GM18861 (cell line): ENCODE measurements around the gene OTOG.

Source experiments
- ATAC-seq: cut with Tn5 transposase; IDR thresholded peaks from one replicate; pipeline ENCODE4 v1.9.1; 2021; ENCODE audit not compliant: unreplicated experiment

The OTOG gene

DNA sequence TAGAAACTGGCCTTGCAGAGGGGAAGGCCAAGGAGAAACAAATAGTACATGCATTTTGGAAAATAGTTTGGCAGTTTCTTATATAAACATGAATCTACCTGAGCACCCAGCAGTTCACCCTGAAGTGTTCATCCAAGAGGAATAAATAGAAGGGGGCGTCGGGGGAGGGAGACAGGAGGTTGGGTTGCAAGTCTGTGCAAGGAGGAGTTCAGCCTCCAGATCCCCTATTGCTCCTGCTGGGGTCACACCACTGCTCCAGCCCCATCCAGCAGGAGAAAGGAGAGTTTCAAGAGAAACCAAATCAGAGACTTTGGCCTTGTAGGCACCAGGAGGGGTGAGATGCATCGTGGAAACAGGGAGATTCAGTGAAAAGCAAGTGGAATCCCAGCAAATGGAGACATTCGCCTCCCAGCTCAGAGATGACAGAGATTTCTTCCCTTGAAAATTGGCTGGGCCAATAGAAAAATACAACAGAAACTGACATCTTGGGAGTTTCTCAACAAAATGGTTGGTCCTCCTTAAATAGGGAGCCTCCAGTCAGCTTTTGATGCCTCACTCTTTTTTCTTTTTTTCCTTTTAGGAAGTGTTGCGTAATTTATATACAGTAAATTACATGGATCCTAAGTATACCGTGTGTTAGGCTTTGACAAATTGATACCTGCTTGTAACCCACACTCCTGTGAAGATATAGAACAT is 34.1 kb downstream of the OTOG start:
- ATAC-seq, result no peak

DNA sequence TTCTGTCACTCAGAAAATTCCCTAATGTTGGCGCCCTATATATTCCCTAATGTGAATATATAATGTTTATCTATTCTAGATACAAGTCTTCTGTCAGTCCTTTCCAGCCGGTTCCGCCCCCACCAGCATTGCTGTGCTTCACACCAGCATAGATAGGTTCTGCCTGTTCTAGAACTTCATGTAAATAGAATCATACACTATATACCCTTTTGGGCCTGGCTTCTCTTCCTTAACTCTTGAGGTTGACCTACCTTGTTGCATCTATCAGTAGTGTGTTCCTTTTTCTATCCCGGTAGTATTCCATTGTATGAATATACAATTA is 34.6 kb downstream of the OTOG start:
- no peak for ATAC-seq

DNA sequence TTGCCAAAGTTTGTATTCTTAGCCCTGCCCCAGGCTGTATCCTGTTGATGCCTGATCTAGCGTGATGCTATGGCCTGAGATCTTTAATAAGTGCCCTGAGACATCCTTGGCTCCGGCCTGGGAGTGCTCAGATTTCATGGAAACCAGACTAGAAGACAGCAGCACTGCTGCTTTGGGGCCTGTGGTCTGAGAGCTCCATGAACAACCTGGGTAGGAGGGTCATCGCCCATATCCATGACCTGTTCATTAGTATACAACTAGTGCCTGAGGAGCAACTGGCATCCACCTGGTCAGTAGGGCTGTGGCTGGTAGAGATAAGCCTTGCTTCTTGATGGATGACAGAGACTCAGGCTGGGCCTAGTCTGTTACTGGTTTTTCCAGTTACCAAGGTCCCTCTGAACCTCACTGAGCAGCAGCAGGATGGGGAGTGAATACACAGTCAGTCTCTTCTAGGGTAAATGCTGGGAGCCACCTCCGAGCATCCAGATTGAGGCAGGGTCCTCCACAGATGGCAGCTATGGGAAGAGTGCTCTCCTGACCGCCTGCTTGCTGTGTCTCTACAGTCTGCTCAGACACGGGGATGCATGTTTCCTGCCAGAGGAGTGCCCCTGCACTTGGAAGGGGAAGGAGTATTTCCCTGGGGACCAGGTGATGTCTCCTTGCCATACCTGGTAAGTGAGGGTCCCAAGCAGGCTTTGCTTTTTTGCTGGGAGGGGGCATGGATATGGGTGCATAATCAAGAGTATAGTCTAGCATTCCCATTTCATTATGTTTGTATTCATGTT is 39.0 kb downstream of the OTOG start:
- no peak for ATAC-seq

DNA sequence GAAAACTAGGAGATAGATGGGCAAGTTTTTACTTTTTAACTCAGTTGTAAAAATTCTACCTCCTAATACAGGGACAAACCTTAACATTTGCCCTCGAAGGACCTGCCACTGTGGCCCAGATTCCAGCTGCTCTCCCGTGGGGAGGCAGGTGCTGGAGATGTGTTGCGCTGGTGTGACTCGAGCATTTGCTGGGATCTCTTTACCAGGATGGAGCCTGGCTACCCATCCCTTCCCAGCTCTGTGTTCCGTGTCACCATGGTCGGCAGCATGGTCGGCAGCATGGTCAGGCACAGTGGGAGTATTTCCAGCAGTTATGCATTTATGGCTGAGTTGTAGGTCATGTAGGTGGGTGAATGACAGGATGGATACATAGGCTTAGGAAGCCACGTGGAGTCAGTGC is 41.1 kb downstream of the OTOG start:
- no peak for ATAC-seq

DNA sequence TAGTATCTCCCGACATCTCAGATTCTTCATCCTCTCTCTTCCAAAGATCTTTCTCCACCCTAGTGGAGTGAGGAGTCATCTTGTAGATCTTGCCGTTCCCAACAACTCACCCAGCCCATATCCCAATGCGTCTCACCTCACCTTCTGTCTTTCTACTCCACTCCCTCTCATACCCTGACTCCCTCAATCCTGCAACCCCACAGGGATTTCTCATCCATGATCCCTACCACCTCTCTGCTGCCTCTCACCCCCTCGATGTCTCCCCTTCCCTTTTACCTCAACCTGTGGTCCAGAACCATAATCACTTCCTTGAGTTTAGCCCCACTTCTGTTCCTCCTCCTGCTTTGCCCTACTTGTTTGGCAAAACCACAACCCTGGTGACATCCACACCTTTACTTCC is 41.7 kb downstream of the OTOG start:
- ATAC-seq, result no peak

DNA sequence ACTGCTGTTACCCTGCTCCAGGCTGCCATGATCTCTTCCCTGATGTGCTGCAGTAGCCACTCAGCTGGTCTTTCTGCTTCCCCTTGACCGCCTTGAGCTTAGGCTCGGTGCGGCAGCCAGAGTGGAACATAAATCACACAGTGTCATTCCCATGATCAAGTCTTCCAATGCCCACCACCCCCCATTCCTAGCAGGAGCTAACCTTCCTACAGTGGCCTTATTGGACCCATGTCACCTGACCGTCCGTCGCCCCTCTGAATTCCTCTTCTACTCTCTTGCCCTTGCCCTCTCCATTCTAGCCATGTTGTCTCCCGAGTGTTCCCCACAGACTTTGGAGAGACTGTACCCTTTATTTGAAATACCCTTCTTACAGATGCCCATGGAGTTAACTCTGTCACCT is 43.4 kb downstream of the OTOG start:
- ATAC-seq, result no peak

DNA sequence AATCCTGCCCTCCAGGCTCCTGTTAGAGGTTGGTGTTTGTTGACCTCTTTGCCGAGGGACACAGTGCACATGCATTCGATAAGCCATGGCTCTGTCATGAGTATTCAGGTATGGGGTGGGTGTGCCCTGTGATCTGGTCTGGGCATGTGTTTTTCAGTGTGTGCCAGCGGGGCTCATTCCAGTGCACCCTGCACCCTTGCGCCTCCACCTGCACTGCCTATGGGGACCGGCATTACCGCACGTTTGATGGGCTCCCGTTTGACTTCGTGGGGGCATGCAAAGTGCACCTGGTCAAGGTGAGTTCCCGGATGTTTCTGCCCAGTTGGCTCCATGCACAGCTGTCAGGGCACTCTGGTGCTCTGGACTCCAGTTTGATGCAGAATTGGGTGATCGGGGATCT is 44.2 kb downstream of the OTOG start:
- no peak for ATAC-seq

DNA sequence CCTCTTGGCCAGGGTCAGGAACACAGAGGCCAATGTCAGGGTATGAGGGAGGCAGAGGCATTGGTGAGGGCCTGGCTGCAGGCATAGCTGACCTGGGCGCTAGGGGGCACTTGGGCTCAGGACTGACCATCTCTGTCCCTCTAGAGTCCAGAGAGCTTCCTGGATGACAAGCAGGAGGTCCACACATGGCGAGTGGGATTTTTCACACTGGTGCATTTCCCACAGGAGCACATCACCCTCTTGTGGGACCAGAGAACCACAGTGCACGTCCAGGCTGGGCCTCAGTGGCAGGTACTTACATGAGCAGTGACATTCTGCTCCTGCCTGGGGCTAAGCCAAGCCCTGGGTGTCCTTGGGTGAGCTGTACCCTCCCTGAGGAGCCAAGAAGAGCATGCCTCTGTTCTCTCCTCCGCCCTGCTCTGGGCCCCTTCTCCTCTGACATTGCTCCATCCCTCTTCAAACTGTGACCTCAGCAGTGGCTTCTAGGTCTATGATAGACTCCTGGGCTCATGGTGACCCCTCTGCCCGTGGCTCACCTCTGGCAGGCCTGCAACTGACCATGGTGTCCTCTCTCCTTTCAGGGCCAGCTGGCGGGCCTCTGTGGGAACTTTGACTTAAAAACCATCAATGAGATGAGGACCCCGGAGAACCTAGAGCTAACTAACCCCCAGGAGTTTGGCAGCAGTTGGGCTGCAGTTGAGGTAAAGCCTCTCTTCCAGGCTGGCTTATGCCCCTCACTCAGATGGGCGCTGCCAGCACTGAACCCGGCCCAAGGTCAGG is 46.6 kb downstream of the OTOG start:
- no peak for ATAC-seq

DNA sequence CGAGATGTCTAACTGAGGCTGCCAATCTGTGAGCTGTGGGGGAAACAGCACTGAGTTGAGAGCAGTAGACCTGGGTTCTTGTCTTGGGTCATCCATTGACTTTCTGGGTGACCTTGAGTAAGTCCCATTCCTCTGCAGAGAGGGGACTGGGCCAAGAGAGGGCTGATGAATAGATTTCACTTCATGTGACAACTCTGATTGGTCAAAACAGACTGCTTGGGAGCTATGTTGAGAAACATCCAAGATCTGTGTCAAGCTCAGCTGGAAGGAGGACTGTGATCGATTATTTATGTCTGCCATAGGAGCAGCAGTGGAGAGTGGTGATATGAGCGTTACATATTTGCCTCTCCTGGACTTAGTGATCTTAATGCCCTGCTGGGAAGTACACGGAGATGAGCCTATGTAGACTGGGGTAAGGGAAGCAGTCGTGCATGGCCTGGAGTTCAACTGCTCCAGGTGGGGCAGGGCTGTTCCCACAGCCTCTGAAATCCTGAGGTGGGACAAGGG is 47.7 kb downstream of the OTOG start:
- ATAC-seq, result no peak

DNA sequence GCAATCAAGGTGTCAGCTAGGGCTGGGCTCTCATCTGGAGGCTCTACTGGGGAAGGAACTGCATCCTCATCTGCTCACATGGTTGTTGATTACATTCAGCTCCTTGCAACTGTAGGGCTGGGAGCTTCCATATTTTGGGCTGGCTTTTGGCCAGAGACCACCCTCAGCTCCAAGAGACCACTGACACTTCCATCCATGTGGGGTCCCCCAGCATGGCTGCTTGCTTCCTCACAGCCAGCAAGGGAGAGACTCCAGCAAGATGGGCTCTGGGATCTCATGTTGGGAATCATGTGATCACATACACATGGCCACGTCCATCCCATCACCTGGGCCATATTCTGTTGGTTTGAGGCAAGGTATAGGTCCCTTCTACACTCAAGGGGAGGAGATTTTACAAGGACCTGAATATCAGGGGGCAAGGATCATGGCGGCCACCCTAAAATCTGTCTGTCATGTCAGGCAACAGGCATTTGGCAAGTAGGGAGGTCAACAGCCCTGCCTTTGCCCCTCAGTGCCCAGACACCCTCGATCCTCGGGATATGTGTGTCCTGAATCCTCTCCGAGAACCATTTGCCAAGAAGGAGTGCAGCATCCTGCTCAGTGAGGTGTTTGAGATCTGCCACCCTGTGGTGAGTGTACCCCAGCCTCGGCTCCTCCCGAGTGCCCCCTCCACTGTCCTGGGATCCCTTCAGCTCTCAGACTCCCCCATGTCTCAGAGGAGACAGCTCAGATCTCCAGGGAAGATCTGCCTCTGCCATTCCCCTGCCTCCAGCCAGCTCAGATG is 48.7 kb downstream of the OTOG start:
- no peak for ATAC-seq

DNA sequence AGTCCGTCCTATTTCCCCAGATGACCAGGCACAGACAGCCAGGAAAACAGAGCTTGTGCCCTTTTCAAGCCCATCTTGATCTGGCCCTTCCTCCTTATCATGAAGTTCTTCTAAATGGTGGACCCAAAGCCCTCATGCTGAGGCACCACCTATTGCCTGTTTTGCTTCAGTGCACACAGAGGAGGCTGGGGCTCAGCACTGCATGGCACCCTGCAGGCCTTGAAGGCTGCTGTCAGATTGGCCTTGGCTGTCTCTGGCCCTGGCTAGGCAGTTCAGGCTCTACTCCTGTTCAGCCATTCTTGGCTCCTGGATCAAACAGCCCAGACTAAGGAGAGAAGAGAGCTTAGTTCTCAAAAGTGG is 49.2 kb downstream of the OTOG start:
- ATAC-seq, result no peak

DNA sequence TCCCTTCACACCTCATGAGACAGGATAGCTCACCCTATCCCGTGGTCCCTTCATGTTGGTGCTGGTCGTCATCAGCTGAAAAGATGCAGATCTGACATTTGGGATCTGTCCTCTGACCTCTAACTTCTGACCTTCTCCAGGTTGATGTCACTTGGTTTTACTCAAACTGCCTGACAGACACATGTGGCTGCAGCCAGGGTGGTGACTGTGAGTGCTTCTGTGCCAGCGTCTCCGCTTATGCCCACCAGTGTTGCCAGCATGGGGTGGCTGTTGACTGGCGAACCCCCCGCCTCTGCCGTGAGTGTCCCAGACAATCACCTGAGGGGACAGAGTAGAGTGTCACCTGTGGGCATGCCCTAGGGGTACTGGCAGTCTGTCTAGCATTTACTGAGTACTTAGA is 49.7 kb downstream of the OTOG start:
- ATAC-seq, result no peak

DNA sequence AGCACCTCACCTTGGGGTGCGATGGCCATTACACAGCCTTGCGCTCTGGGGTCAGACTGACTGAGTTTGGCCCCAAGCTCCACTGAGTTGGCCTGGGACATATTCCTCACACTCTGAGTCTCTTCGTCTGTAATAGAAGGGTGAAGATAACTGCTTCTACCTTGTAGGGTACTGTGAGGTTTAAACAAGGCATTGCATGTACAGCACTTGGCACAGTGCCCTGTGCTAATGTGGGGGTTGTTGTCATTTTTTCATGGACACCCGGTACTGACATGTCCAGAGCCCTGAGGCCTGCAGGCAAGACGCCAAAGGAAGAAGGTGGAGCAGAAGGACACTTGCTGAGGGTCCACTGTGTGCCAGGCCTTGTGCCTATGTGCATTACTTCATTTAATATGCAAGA is 50.7 kb downstream of the OTOG start:
- ATAC-seq, result no peak

DNA sequence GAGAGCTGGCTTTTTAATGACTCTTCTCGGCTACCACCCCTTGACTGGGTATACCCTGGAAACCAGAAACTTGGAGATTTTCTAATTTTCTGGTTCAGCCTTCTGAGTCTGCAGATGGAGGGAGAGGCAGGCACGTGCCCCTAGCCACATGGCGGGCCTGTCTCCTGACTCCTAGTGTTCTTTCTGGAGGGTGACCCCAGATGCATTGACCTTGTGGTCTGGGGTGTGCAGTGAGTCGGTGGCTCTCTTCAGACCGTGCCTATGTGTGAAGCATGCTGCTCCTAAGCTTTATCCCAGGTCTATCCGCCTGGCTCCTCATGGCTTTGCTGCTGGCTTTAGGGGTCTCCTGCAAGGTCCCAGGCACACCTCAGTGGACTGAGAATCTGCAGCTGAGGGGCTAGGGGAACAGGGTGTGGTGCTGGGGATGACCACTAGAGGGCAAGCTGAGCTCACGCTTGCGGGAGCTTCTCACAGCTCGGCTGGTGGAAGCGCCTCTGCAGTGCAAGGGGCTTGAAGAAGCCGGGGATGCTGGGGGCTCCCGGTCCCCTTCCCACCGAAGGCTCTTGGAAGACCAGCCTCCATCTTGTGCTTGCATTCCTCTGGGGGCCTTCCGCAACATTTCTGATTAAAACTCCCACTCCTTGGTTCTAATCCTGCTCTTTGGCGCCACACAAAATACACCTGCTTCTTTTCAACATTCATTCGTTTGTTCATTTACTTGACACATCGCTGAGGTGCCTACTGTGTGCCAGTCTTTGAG is 51.8 kb downstream of the OTOG start:
- ATAC-seq, result peak; percentile 80

DNA sequence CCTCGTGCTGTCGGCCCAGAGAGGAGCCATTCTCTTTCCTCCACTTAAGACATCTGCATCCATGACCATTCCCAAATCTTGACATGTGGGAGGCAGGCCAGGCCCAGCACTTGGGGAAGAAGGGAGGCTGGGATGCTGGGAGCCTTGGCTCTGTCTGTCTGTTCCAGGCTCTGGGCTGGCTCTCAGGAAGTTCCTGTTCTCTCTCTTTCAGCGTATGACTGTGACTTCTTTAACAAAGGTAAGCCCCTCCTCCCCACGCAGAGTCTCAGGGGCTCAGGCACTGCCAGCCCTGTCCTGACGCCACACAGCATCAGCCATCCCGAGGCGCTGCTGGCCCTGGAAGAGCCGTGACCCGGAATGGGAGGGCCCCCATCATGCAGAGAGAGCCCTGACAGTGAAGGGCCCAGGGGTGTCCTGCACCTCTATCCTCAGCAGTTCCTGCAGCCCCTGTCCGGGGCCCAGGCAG is 52.4 kb downstream of the OTOG start:
- no peak for ATAC-seq

DNA sequence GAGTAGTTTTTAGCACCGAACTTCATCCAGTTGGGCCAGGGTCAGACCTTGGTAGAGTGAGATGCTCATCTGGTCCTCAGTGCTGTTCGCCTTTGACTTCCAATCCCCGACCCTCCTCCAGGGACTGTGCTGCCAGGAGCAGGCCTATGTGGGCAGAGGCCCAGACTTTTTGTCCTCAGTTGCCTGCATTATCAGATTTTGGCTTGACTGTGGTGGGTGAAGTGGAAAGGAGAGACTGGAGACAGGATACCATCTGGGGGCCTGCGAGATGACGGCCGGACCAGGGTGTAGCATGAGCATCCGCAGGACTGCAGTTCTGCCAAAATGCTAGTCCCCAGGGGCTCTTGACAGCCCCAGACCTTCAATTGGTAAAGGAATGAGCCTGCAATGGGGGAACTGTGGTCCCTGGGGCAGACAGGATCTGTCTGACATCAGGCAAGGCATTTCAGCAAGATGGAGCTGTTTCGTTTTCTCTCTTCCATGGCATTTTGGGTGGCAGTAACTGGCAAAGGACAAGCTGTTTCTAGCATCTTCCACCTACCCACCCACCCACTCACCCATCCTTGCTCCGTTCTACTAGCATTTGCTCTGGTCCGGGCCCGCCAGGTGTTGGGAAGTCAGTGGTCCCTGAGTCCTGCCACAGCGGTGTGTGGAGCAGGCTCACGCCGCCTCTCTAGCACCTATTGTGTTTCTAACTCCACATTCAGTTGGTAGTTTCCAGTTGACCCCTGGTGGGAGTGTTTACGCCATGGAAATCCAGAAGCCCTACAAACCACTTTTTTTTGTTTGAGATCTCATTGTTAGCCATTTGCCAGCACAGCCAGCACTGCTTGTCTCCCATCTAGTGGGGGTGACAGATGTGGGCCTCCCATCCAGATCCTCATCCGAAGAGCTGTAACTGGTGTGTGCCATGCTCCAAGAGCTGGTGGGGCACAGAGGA is 53.5 kb downstream of the OTOG start:
- ATAC-seq, result no peak

DNA sequence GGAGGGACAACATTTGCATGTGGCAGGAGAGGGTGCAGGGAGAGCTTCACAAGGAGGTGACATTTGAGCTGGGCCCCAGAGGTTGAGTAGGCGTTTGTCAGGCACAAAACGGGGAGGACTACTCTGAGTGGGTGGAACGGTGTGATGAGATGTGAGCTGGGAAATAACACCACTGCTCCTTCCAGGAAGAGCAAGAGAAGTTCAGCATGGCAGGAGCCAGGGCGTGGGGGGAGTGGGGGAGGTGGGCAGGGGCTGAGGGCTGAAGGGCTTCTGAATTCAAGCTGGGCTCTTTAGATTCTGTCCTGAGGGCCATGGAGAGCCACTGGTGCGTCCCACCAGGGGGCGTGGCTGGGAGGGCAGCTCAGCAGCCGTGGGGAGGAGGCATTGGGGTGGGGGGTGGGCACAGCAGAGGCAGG is 54.2 kb downstream of the OTOG start:
- no peak for ATAC-seq

DNA sequence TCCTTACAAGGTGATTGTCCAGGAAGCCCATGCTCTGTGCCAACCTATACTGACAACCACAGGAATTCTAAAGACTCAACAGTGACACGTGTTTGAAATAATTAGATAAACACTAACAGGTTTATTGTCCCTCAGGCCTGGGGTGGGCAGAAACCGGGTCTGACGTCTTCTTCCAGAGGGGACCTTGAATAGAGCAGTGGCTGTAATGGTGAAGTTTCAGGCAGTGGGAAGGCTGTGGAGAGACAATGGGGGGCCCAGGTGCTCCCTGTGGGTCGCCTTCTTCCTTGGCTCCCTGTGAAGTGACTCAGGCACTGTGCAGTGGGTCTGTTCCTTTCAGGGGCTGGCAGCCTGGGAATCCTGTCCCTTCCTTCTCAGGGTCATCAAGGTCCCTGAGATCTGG is 54.6 kb downstream of the OTOG start:
- no peak for ATAC-seq
